C4-2B (cell line): ENCODE results near the gene ALPL.
A peak's percentile ranks its signal among the peaks of the same experiment; 100 is the strongest.

Experiments used
- H3K27ac ChIP-seq: fragments of 450-650 bp; 2 replicates; pipeline ENCODE4 v1.5.1; 2017
- CTCF ChIP-seq: fragments of 450-650 bp; conservative IDR thresholded peaks from 2 replicates; pipeline ENCODE4 v1.5.1; 2017; ENCODE audit warnings: mild to moderate bottlenecking
- ZFX ChIP-seq: fragments of 450-650 bp; IDR thresholded peaks from 2 replicates; pipeline ENCODE4 v1.6.1; 2017

ALPL gene

GRCh38 chr1:21574466-21575151 lies 65.4 kb downstream of the ALPL start:
- peak overlapping the region; percentile 22; the same call in 1 of the 2 replicates for H3K27ac ChIP-seq
- no peak for TF ChIP-seq ZFX
- TF ChIP-seq CTCF, result no peak

GRCh38 chr1:21575351-21575942 lies 66.2 kb downstream of the ALPL start:
- TF ChIP-seq CTCF, result no peak
- H3K27ac ChIP-seq, result no peak overlapping the region

GRCh38 chr1:21576031-21576797 lies 67.0 kb downstream of the ALPL start:
- H3K27ac ChIP-seq, result no peak overlapping the region
- no peak for TF ChIP-seq CTCF
- no peak for TF ChIP-seq ZFX

- H3K27ac ChIP-seq, result no peak overlapping the region
- no peak for TF ChIP-seq ZFX
- no peak for TF ChIP-seq CTCF
These were observed 67.6 kb downstream of the ALPL start for GRCh38 chr1:21576798-21577187.

GRCh38 chr1:21577324-21577723 lies 68.1 kb downstream of the ALPL start:
- TF ChIP-seq CTCF (no peak), ZFX (no peak)
- H3K27ac ChIP-seq, result no peak overlapping the region

GRCh38 chr1:21577933-21578332 lies 68.7 kb downstream of the ALPL start:
- TF ChIP-seq CTCF (no peak), ZFX (no peak)
- no peak overlapping the region for H3K27ac ChIP-seq

- H3K27ac ChIP-seq, result no peak overlapping the region
- TF ChIP-seq ZFX, result no peak
- TF ChIP-seq CTCF, result no peak
These were observed 70.6 kb downstream of the ALPL start for GRCh38 chr1:21579791-21580190.
